ENCODE data around the gene ATP6V0E1.

The ATP6V0E1 gene

DNA sequence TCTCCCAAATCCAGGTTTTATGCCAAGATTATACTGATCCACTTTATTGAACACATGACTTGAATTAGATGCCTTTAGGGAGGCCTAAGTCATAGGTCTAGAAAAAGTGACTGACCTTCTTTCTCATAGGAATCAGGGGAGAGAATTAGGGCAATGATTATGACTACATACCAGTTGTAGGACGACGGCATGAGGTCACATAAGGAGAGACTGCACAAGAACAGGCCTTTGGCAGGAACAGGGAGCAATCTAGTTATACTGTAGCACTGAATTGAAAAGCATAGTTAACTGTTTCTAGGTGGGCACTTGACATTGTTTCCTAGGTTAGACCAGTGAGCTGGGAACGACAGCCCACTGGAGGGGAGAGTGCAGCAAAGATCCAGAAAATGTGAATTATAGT lies 95.3 kb downstream of the ATP6V0E1 start:
- no peak for DNase-seq (ENCODE audit: extremely low read depth, low read depth)
- TF ChIP-seq, protein P1, sequence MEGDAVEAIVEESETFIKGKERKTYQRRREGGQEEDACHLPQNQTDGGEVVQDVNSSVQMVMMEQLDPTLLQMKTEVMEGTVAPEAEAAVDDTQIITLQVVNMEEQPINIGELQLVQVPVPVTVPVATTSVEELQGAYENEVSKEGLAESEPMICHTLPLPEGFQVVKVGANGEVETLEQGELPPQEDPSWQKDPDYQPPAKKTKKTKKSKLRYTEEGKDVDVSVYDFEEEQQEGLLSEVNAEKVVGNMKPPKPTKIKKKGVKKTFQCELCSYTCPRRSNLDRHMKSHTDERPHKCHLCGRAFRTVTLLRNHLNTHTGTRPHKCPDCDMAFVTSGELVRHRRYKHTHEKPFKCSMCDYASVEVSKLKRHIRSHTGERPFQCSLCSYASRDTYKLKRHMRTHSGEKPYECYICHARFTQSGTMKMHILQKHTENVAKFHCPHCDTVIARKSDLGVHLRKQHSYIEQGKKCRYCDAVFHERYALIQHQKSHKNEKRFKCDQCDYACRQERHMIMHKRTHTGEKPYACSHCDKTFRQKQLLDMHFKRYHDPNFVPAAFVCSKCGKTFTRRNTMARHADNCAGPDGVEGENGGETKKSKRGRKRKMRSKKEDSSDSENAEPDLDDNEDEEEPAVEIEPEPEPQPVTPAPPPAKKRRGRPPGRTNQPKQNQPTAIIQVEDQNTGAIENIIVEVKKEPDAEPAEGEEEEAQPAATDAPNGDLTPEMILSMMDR (IDR thresholded peaks at IDR 0.05; ENCODE audit: low read depth, low read length), result no peak
